ENCODE measurements around the gene SORCS1.

GRCh38 chr10:107013258-107014006, 151.1 kb downstream of the SORCS1 start:
- TF ChIP-seq FOXP2 (optimal IDR thresholded peaks at IDR 0.05; ENCODE audit: control extremely low read depth, extremely low read length, insufficient read depth), result no peak
- TF ChIP-seq POLR2AphosphoS5 (IDR thresholded peaks at IDR 0.05; ENCODE audit: borderline replicate concordance, low read depth, low read length), result no peak
- TF ChIP-seq EZH2 (IDR thresholded peaks at IDR 0.05), result no peak
